Smooth muscle cell (in vitro differentiated cells): ENCODE measurements around the gene CAMK1. TPM values are rescaled to one million over a fixed set of nuclear protein-coding genes. Genes with fewer than 3 reads are reported as not detected.

Source experiments
- DNase-seq: peaks from one replicate; lab custom pipeline; 2025; ENCODE audit not compliant: unreplicated experiment; lab: John Stamatoyannopoulos, UW
- H2AFZ ChIP-seq: fragments of 200-600 bp; sonication (generic); 2 replicates; pipeline ENCODE4 v1.6.0; 2016; ENCODE audit warnings: antibody characterized with exemption, low read depth, mild to moderate bottlenecking
- H3F3A ChIP-seq: fragments of 200-600 bp; sonication (generic); 2 replicates; pipeline ENCODE4 v1.6.0; 2017; ENCODE audit warnings: antibody characterized with exemption, low read depth
- H3K27ac ChIP-seq: fragments of 200-600 bp; sonication (generic); 2 replicates; pipeline ENCODE4 v1.5.1; 2016; ENCODE audit warnings: low read depth, mild to moderate bottlenecking
- H3K27me3 ChIP-seq: fragments of 200-600 bp; sonication (generic); 2 replicates; pipeline ENCODE4 v1.6.1; 2016; ENCODE audit warnings: low read depth, mild to moderate bottlenecking
- H3K36me3 ChIP-seq: fragments of 200-600 bp; sonication (generic); 2 replicates; pipeline ENCODE4 v1.5.1; 2016; ENCODE audit warnings: low read depth
- H3K4me1 ChIP-seq: fragments of 200-600 bp; sonication (generic); 2 replicates; pipeline ENCODE4 v1.5.1; 2016; ENCODE audit warnings: low read depth
- H3K4me2 ChIP-seq: fragments of 200-600 bp; sonication (generic); 2 replicates; pipeline ENCODE4 v1.6.0; 2016; ENCODE audit warnings: mild to moderate bottlenecking
- H3K4me3 ChIP-seq: fragments of 200-600 bp; sonication (generic); 2 replicates; pipeline ENCODE4 v1.5.1; 2016; ENCODE audit warnings: mild to moderate bottlenecking
- H3K79me2 ChIP-seq: fragments of 200-600 bp; sonication (generic); 2 replicates; pipeline ENCODE4 v1.6.0; 2016; ENCODE audit warnings: low read depth, mild to moderate bottlenecking
- H3K9ac ChIP-seq: fragments of 200-600 bp; sonication (generic); 2 replicates; pipeline ENCODE4 v1.6.0; 2016; ENCODE audit warnings: low read depth
- H3K9me3 ChIP-seq: fragments of 200-600 bp; sonication (generic); replicated peaks from 2 replicates; pipeline ENCODE4 v1.5.1; 2016; ENCODE audit warnings: low read depth
- H4K20me1 ChIP-seq: fragments of 200-600 bp; sonication (generic); 2 replicates; pipeline ENCODE4 v1.6.0; 2016; ENCODE audit warnings: low read depth
- WGBS: methylation state at CpG from one replicate; pipeline ENCODE4 v1.1.7; 2016; ENCODE audit warnings: low lambda C conversion rate; 5-methylcytosine and 5-hydroxymethylcytosine counted together
- polyA plus RNA-seq: library from polyadenylated mRNA; unstranded; fragments of >200 nt; fragmentation: Nextera tagmentation; extraction: Ambion mirVana; gene quantifications from 2 replicates; pipeline ENCODE4 v1.2.1, GENCODE V29; 2016
- total RNA-seq: library from RNA; depleted of rRNA; stranded (reverse); fragments of >200 nt; gene quantifications from 2 replicates; pipeline ENCODE4 v1.2.3, GENCODE V29; 2014
- TF ChIP-seq, protein P1 (sequence below): fragments of 200-600 bp; sonication (generic); IDR thresholded peaks from 2 replicates; pipeline ENCODE4 v1.5.1; 2017; ENCODE audit warnings: borderline replicate concordance, mild to moderate bottlenecking, antibody characterized with exemption; ENCODE audit not compliant: insufficient read depth, poor library complexity, severe bottlenecking

CAMK1 gene
- total and polyA plus RNA-seq, 2 experiments from 2014 or later: 6.3 to 6.4 TPM

DNA sequence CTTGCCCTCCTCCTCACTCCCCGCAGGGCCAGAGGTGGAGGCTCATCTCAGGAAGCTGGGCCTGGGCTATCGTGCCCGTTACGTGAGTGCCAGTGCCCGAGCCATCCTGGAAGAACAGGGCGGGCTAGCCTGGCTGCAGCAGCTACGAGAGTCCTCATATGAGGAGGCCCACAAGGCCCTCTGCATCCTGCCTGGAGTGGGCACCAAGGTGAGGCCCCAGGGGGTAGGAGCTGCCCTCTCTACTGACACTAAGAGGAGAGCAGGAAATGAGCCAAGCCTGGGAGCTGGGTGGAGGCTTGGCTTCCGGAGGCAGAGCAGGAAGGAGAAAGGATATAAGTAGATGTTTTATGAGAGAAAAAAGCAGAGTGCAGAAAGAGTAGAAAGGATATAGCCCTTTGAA, 15.1 kb downstream of the CAMK1 start:
- 93% methylated on average over 8 of the region's 8 CpGs for WGBS
- DNase-seq: no peak
- Histone ChIP-seq H3K4me2 (no peak overlapping the region), H4K20me1 (no peaks in the 10 kb centered on the region), H3K4me3 (no peak overlapping the region), H3K27me3 (no peaks in the 10 kb centered on the region), H3K79me2 (peaks cover 7% of the 10 kb centered on the region), H2AFZ (no peak overlapping the region), H3K9ac (no peak overlapping the region), H3K36me3 (no peaks in the 10 kb centered on the region), H3K9me3 (no peaks in the 10 kb centered on the region), H3F3A (no peaks in the 10 kb centered on the region), H3K27ac (no peak overlapping the region), H3K4me1 (peaks cover 7% of the 10 kb centered on the region)
- TF ChIP-seq, protein P1, sequence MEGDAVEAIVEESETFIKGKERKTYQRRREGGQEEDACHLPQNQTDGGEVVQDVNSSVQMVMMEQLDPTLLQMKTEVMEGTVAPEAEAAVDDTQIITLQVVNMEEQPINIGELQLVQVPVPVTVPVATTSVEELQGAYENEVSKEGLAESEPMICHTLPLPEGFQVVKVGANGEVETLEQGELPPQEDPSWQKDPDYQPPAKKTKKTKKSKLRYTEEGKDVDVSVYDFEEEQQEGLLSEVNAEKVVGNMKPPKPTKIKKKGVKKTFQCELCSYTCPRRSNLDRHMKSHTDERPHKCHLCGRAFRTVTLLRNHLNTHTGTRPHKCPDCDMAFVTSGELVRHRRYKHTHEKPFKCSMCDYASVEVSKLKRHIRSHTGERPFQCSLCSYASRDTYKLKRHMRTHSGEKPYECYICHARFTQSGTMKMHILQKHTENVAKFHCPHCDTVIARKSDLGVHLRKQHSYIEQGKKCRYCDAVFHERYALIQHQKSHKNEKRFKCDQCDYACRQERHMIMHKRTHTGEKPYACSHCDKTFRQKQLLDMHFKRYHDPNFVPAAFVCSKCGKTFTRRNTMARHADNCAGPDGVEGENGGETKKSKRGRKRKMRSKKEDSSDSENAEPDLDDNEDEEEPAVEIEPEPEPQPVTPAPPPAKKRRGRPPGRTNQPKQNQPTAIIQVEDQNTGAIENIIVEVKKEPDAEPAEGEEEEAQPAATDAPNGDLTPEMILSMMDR: no peak

DNA sequence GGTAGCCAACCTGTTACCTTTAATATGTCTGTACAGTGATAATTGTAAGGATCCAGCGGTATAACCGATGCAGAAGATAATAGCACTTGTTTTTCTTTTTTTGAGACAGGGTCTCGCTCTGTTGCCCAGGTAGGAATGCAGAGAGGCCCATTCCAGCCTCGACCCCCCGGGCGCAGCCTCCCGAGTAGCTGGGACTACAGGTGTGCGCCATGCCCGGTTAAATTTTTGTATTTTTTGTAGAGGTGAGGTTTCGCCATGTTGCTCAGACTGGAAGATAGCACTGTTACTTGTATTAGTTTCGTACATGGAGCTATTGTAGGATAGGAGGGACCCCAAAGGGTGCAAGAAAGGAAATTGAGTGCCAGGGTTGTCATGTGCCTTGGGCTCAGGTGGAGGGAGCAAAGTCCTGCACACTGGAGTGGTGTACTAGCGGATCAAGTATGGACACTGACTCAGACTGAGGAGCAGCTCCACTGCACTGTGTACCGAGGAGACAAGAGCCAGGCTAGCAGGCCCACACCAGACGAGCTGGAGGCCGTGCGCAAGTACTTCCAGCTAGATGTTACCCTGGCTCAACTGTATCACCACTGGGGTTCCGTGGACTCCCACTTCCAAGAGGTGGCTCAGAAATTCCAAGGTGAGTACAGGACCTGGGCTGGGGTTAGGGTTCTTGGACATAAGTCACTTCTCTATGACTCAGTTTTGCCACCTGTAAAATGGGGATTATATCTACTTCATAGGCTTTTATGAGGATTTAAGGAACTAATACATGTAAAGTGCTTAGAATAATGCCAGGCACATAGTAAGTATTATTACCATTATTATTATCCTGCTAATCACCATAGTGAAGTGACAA, 19.0 kb downstream of the CAMK1 start:
- peak overlapping the region; percentile 83 for H3K4me2 ChIP-seq
- H3K27ac ChIP-seq: peak overlapping the region; percentile 63
- no peaks in the 10 kb centered on the region for H3K36me3 ChIP-seq
- H3K27me3 ChIP-seq: no peaks in the 10 kb centered on the region
- DNase-seq: no peak
- H3K4me1 ChIP-seq: peaks cover 10% of the 10 kb centered on the region
- no peaks in the 10 kb centered on the region for H3K9me3 ChIP-seq
- H3K79me2 ChIP-seq: peaks cover 7% of the 10 kb centered on the region
- TF ChIP-seq, protein P1: no peak
- no peak overlapping the region for H2AFZ ChIP-seq
- peaks cover 27% of the 10 kb centered on the region for H3F3A ChIP-seq
- H3K4me3 ChIP-seq: peak overlapping the region; percentile 62
- H3K9ac ChIP-seq: no peak overlapping the region
- H4K20me1 ChIP-seq: no peaks in the 10 kb centered on the region
- 67% methylated on average over 17 of the region's 17 CpGs for WGBS

DNA sequence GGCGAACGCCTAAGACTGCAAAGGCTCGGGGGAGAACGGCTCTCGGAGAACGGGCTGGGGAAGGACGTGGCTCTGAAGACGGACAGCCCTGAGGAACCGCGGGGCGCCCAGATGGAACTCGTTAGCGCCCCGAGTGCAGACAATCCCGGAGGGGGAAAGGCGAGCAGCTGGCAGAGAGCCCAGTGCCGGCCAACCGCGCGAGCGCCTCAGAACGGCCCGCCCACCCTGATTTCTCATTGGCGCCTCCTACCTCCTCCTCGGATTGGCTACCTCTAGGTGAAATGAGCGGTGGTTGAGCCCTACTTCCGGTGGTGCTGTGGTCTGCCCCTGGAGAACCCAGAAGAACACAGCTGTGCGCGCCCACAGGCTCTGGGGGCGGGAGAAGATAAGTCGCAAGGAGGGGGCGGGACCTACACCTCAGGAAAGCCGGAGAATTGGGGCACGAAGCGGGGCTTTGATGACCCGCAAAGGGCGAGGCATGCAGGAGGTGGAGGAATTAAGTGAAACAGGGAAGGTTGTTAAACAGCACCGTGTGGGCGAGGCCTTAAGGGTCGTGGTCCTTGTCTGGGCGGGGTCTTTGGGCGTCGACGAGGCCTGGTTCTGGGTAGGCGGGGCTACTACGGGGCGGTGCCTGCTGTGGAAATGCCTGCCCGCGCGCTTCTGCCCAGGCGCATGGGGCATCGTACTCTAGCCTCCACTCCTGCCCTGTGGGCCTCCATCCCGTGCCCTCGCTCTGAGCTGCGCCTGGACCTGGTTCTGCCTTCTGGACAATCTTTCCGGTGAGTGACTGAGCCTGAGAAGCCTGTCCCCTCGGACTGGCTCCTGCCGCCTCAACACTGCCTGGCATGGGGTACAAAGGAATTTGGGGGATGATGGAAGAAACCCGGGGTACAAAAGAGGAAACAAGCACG, 19.8 kb downstream of the CAMK1 start, which contains the start of gene OGG1:
Gene OGG1, plus strand, starts transcription at position 308 of the 911 bp plus-strand sequence. Its CDS starts 335 bp downstream, at position 643.
- Histone ChIP-seq H3F3A (peaks cover 28% of the 10 kb centered on the region), H3K27me3 (no peaks in the 10 kb centered on the region), H3K4me3 (peak within 1 kb of the TSS; percentile 62), H3K27ac (peak within 1 kb of the TSS; percentile 63), H4K20me1 (no peaks in the 10 kb centered on the region), H3K4me1 (peaks cover 10% of the 10 kb centered on the region), H3K9ac (peak within 1 kb of the TSS; percentile 33), H3K9me3 (no peaks in the 10 kb centered on the region), H3K36me3 (no peaks in the 10 kb centered on the region), H3K4me2 (peak within 1 kb of the TSS; percentile 83), H3K79me2 (peaks cover 7% of the 10 kb centered on the region), H2AFZ (peak within 1 kb of the TSS; percentile 60)
- TF ChIP-seq, protein P1: no peak
- DNase-seq: peak; percentile 95
- 1% methylated on average over 59 of the region's 60 CpGs for WGBS
